PC-9 (cell line): ENCODE data around the gene SETD4. TPM values are rescaled to one million over a fixed set of nuclear protein-coding genes. Genes with fewer than 3 reads are reported as not detected.
"Not testable (repeated sequence)": the region's sequence is repeated elsewhere in the genome, so short reads cannot be mapped to it uniquely, and the experiment has no call there.

Source experiments
- BruUV-seq: library from RNA; stranded (reverse); fragments of 400-500 nt; replicated peaks from 2 replicates; lab custom pipeline; 2021; lab: Mats Ljungman, UMichigan
- CTCF ChIA-PET: fragments of 300-600 bp; sonication (Branson Sonifier 250); formaldehyde crosslinking; loops from one replicate; lab custom pipeline; 2022; ENCODE audit warnings: antibody characterized with exemption; lab: Charles Lee
- POLR2A ChIA-PET: fragments of 300-600 bp; sonication (Branson Sonifier 250); formaldehyde crosslinking; loops from one replicate; lab custom pipeline; 2022; ENCODE audit warnings: antibody characterized with exemption; ENCODE audit not compliant: unreplicated experiment; lab: Charles Lee
- DNase-seq, 2 experiments: peaks; one replicate each; pipeline versions ENCODE4 v3.0.0 to v3.0.0-alpha.2; 2015 to 2022; ENCODE audit warnings: mixed read lengths in 1 of 2
- H2AFZ ChIP-seq: fragments of 200-600 bp; sonication (generic); 2 replicates; pipeline ENCODE4 v1.8.1; 2017; ENCODE audit warnings: antibody characterized with exemption
- H3F3A ChIP-seq: fragments of 200-600 bp; sonication (generic); 2 replicates; pipeline ENCODE4 v1.8.1; 2017; ENCODE audit warnings: antibody characterized with exemption, mild to moderate bottlenecking, low read depth; ENCODE audit not compliant: insufficient read depth
- H3K27ac ChIP-seq: fragments of 200-600 bp; sonication (generic); 2 replicates; pipeline ENCODE4 v1.6.1; 2016; ENCODE audit warnings: mixed run types
- H3K27me3 ChIP-seq: fragments of 200-600 bp; sonication (generic); 2 replicates; pipeline ENCODE4 v1.6.1; 2016; ENCODE audit warnings: low read depth, mixed run types; ENCODE audit not compliant: insufficient read depth
- H3K36me3 ChIP-seq: fragments of 200-600 bp; sonication (generic); 2 replicates; pipeline ENCODE4 v1.6.1; 2016; ENCODE audit warnings: low read depth, mixed run types
- H3K4me1 ChIP-seq: fragments of 200-600 bp; sonication (generic); replicated peaks from 2 replicates; pipeline ENCODE4 v1.6.1; 2016; ENCODE audit warnings: mixed run types; ENCODE audit not compliant: insufficient read depth
- H3K4me2 ChIP-seq: fragments of 200-600 bp; sonication (generic); 2 replicates; pipeline ENCODE4 v1.6.1; 2017; ENCODE audit warnings: mixed run types
- H3K4me3 ChIP-seq: fragments of 200-600 bp; sonication (generic); 2 replicates; pipeline ENCODE4 v1.6.1; 2016; ENCODE audit warnings: mixed run types
- H3K79me2 ChIP-seq: fragments of 200-600 bp; sonication (generic); 2 replicates; pipeline ENCODE4 v1.6.1; 2017; ENCODE audit warnings: low read depth, mixed run types
- H3K9me2 ChIP-seq: fragments of 200-600 bp; sonication (generic); 2 replicates; pipeline ENCODE4 v1.8.1; 2017; ENCODE audit warnings: mild to moderate bottlenecking; ENCODE audit not compliant: insufficient read depth
- H3K9me3 ChIP-seq: fragments of 200-600 bp; sonication (generic); 2 replicates; pipeline ENCODE4 v1.8.1; 2016; ENCODE audit warnings: low read depth; ENCODE audit not compliant: insufficient read depth
- H4K20me1 ChIP-seq: fragments of 200-600 bp; sonication (generic); 2 replicates; pipeline ENCODE4 v1.8.1; 2017; ENCODE audit not compliant: insufficient read depth
- EZH2 ChIP-seq: fragments of 200-600 bp; sonication (generic); IDR thresholded peaks from 2 replicates; pipeline ENCODE4 v1.8.0; 2017; ENCODE audit warnings: antibody characterized with exemption, low read depth
- intact Hi-C: fragments of 100-400 bp; cut with micrococcal nuclease; formaldehyde crosslinking; loops from one replicate; pipeline ENCODE4 v1.10.0; 2022; ENCODE audit not compliant: unreplicated experiment
- total RNA-seq: library from RNA; stranded (reverse); gene quantifications from 2 replicates; pipeline ENCODE4 v1.2.3, GENCODE V29; 2021
- TF ChIP-seq, protein P1 (sequence below): fragments of 200-600 bp; sonication (generic); conservative IDR thresholded peaks from 2 replicates; pipeline ENCODE4 v1.6.1; 2017; ENCODE audit warnings: mixed run types, antibody characterized with exemption, mild to moderate bottlenecking, moderate library complexity

The SETD4 gene
- total RNA-seq, 1 experiment from 2014 or later: 27.3 TPM

DNA sequence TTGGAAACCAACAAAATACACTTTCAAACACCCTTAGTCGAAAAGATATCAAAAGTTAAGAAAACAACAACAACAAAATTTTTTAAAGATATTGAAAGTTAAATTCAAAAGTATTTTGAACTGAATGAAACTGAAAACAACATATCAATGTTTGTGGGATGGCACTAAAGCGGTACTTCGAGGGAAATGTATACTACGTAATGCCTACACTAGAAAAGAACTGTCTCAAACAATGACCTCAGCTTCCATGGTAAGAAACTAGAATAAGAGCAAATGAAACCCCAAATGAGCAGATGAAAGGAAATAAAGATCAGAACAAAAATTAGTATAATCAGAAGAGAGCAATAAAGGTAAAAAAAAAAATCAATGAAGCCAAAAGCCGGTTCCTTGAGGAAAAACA is 15.6 kb upstream of the SETD4 start:
- Histone ChIP-seq H4K20me1 (no peaks in the 10 kb centered on the region), H3K4me3 (no peak overlapping the region), H3K9me3 (no peaks in the 10 kb centered on the region), H3K4me1 (peaks cover 9% of the 10 kb centered on the region), H3K79me2 (peaks cover 6% of the 10 kb centered on the region; the same call in 1 of the 2 replicates), H2AFZ (no peak overlapping the region), H3K27ac (no peak overlapping the region), H3K9me2 (no peaks in the 10 kb centered on the region), H3K27me3 (no peaks in the 10 kb centered on the region), H3F3A (peaks cover 6% of the 10 kb centered on the region; the same call in 1 of the 2 replicates), H3K36me3 (peaks cover 9% of the 10 kb centered on the region; the same call in 1 of the 2 replicates), H3K4me2 (no peak overlapping the region)
- ChIA-PET CTCF (no interaction called here), POLR2A (no interaction called here)
- intact Hi-C loops: no loop called here
- BruUV-seq: no TSS peak
- no peak for DNase-seq
- no peak for TF ChIP-seq EZH2
- TF ChIP-seq, protein P1, sequence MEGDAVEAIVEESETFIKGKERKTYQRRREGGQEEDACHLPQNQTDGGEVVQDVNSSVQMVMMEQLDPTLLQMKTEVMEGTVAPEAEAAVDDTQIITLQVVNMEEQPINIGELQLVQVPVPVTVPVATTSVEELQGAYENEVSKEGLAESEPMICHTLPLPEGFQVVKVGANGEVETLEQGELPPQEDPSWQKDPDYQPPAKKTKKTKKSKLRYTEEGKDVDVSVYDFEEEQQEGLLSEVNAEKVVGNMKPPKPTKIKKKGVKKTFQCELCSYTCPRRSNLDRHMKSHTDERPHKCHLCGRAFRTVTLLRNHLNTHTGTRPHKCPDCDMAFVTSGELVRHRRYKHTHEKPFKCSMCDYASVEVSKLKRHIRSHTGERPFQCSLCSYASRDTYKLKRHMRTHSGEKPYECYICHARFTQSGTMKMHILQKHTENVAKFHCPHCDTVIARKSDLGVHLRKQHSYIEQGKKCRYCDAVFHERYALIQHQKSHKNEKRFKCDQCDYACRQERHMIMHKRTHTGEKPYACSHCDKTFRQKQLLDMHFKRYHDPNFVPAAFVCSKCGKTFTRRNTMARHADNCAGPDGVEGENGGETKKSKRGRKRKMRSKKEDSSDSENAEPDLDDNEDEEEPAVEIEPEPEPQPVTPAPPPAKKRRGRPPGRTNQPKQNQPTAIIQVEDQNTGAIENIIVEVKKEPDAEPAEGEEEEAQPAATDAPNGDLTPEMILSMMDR: no peak

DNA sequence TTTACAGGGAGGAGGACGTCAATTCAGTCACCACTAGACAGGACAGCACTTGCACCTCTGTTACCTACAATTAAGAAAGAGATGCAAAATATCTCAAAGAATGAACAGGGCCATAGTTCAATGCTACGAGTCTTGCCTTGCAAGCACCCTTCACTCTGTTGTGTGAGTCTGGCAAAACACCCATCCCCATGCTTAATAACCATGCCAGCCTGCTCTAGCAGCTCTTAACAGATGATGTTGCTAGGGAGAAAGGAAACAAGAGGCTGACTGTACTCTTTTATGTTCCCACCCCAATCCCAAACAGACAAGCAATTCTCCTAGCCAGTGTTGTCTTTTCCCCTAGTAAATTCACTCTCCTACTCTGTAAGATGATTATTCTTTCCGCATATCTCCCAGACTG is 14.8 kb upstream of the SETD4 start:
- Histone ChIP-seq H3K27me3 (no peaks in the 10 kb centered on the region), H3F3A (peaks cover 6% of the 10 kb centered on the region; the same call in 1 of the 2 replicates), H3K4me3 (no peak overlapping the region), H3K79me2 (peaks cover 11% of the 10 kb centered on the region), H3K36me3 (peaks cover 9% of the 10 kb centered on the region; the same call in 1 of the 2 replicates), H3K9me2 (no peaks in the 10 kb centered on the region), H2AFZ (no peak overlapping the region), H3K4me2 (no peak overlapping the region), H3K27ac (no peak overlapping the region), H3K4me1 (peaks cover 15% of the 10 kb centered on the region), H3K9me3 (no peaks in the 10 kb centered on the region), H4K20me1 (no peaks in the 10 kb centered on the region)
- POLR2A ChIA-PET: no interaction called here
- DNase-seq: no peak
- intact Hi-C loops: no loop called here
- no TSS peak for BruUV-seq
- CTCF ChIA-PET: no interaction called here
- TF ChIP-seq EZH2: no peak
- TF ChIP-seq, protein P1: no peak

GRCh38 chr21:36073911-36074310 is 13.6 kb upstream of the SETD4 start:
- H3K36me3 ChIP-seq, H2AFZ ChIP-seq, H3F3A ChIP-seq, DNase-seq, POLR2A ChIA-PET, H3K4me2 ChIP-seq, H4K20me1 ChIP-seq, CTCF ChIA-PET, H3K27ac ChIP-seq, H3K27me3 ChIP-seq, H3K9me3 ChIP-seq, H3K9me2 ChIP-seq, H3K4me3 ChIP-seq, intact Hi-C loops, BruUV-seq: not testable (repeated sequence)
- Histone ChIP-seq H3K4me1 (peaks cover 21% of the 10 kb centered on the region), H3K79me2 (peaks cover 13% of the 10 kb centered on the region)

DNA sequence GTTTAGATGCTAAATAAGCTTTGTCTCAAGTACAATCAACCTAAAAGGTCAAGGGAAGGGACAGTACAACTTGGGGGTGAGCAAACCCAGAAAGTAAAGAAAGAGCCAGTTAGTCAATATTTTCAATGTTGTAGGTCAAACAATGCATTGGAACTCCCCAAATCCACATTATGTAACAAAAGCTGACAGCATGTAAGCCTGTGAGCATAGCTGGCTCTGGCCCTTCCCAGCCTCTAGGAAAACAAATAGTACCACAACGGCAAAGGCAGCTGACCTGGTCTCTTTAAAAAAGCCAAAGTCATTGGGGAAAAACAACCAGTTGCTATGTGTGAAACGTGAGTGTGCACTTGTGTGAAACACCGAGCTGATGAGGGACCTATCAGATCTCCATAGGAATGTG is 12.9 kb upstream of the SETD4 start:
- Histone ChIP-seq H3K27me3 (no peaks in the 10 kb centered on the region), H3K27ac (no peak overlapping the region), H3K4me3 (no peak overlapping the region), H3K9me3 (peaks cover 6% of the 10 kb centered on the region), H3K4me2 (no peak overlapping the region), H3F3A (peaks cover 6% of the 10 kb centered on the region; the same call in 1 of the 2 replicates), H3K36me3 (peaks cover 9% of the 10 kb centered on the region; the same call in 1 of the 2 replicates), H3K79me2 (peaks cover 13% of the 10 kb centered on the region), H2AFZ (no peak overlapping the region), H4K20me1 (no peaks in the 10 kb centered on the region), H3K9me2 (no peaks in the 10 kb centered on the region), H3K4me1 (peaks cover 21% of the 10 kb centered on the region)
- POLR2A ChIA-PET: interaction anchor here (0.5 to 0.7 kb wide), 3 partner anchors 15 to 1452 kb away, joined by 3 to 7 read pairs (median 4); no protein-coding TSS in a partner anchor
- BruUV-seq: no TSS peak
- TF ChIP-seq, protein P1: no peak
- no peak for TF ChIP-seq EZH2
- intact Hi-C loops: no loop called here
- no peak for DNase-seq
- CTCF ChIA-PET: no interaction called here
